HCT116 (cell line): ENCODE data around the gene PALMD. TPM values are rescaled to one million over a fixed set of nuclear protein-coding genes. Genes with fewer than 3 reads are reported as not detected.

Experiments used
- ATAC-seq: fragments of 200-7000 bp; cut with Tn5 transposase; 2 replicates; pipeline ENCODE4 v1.9.1; 2020; ENCODE audit warnings: mild to moderate bottlenecking, moderate library complexity
- BruUV-seq: library from RNA; stranded (reverse); fragments of 400-500 nt; replicated peaks from 2 replicates; lab custom pipeline; 2021; lab: Mats Ljungman, UMichigan
- CTCF ChIA-PET: fragments of 300-600 bp; sonication (Branson Sonifier 250); formaldehyde crosslinking; loops from one replicate; lab custom pipeline; 2021; ENCODE audit warnings: antibody characterized with exemption; lab: Charles Lee
- POLR2A ChIA-PET: fragments of 300-600, 350-600 bp; sonication (Branson Sonifier 250); formaldehyde crosslinking; loops from one replicate; lab custom pipeline; 2021; ENCODE audit warnings: antibody characterized with exemption; lab: Charles Lee
- RAD21 ChIA-PET, 2 experiments: fragments of 300-600 bp; sonication (Branson Sonifier 250); formaldehyde crosslinking; loops; one replicate each; lab custom pipeline; 2023; ENCODE audit warnings: low total read pairs in 2 of 2; ENCODE audit not compliant: uncharacterized antibody in 2 of 2, unreplicated experiment in 2 of 2, low non-redundant PET in 1 of 2; lab: Charles Lee
- DNase-seq: peaks from one replicate; pipeline ENCODE4 v3.0.0-alpha.2; 2010; ENCODE audit warnings: low read depth, low spot score
- H2AFZ ChIP-seq: fragments of 200-600 bp; shearing (Covaris generic), sonication (generic); 2 replicates; pipeline ENCODE4 v1.6.1; 2017; ENCODE audit warnings: low read depth, mixed run types, mixed read lengths, antibody characterized with exemption, low read length; ENCODE audit not compliant: poor library complexity, severe bottlenecking
- H3K27ac ChIP-seq: 2 replicates; pipeline ENCODE4 v1.5.1; 2012; ENCODE audit warnings: low read depth, low read length
- H3K27me3 ChIP-seq: fragments of 200-600 bp; sonication (generic); 2 replicates; pipeline ENCODE4 v1.6.1; 2016; ENCODE audit warnings: mixed run types, low read length, mixed read lengths; ENCODE audit not compliant: insufficient read depth
- H3K36me3 ChIP-seq, 2 experiments: fragments of 200-500 bp in 1 of 2; fragments of 200-600 bp in 1 of 2; sonication (Bioruptor generic) in 1 of 2; sonication (generic) in 1 of 2; 2 replicates each; pipeline versions ENCODE4 v1.5.1 to v1.6.1; 2014 to 2016; ENCODE audit warnings: low read length in 2 of 2, inconsistent platforms in 1 of 2, mixed read lengths in 1 of 2, mixed run types in 1 of 2; ENCODE audit not compliant: insufficient read depth in 2 of 2, control insufficient read depth in 1 of 2
- H3K4me1 ChIP-seq, 2 experiments: fragments of 200-600 bp in 1 of 2; sonication (generic) in 1 of 2; 2 replicates each; pipeline versions ENCODE4 v1.5.1 to v1.6.1; 2012 to 2017; ENCODE audit warnings: low read length in 2 of 2, inconsistent platforms in 1 of 2, mild to moderate bottlenecking in 1 of 2, mixed read lengths in 1 of 2, mixed run types in 1 of 2, moderate library complexity in 1 of 2; ENCODE audit not compliant: insufficient read depth in 2 of 2, control insufficient read depth in 1 of 2
- H3K4me2 ChIP-seq: fragments of 200-600 bp; sonication (generic); 2 replicates; pipeline ENCODE4 v1.6.1; 2017; ENCODE audit warnings: mixed run types, low read length, mixed read lengths
- H3K4me3 ChIP-seq, 2 experiments: fragments of 200-600 bp in 1 of 2; sonication (generic) in 1 of 2; replicated peaks in 1 of 2; 2 replicates each; pipeline ENCODE4 v1.5.1; 2011 to 2016; ENCODE audit warnings: low read length in 2 of 2, control low read depth in 1 of 2, low read depth in 1 of 2, mild to moderate bottlenecking in 1 of 2, mixed read lengths in 1 of 2, mixed run types in 1 of 2
- H3K79me2 ChIP-seq: fragments of 200-600 bp; sonication (generic); 2 replicates; pipeline ENCODE4 v1.6.1; 2017; ENCODE audit warnings: mild to moderate bottlenecking, mixed run types, low read length, moderate library complexity, mixed read lengths; ENCODE audit not compliant: insufficient read depth
- H3K9ac ChIP-seq: fragments of 200-600 bp; sonication (generic); 2 replicates; pipeline ENCODE4 v1.6.1; 2016; ENCODE audit warnings: low read length, mixed read lengths
- H3K9me2 ChIP-seq: fragments of 200-600 bp; sonication (generic), shearing (Covaris generic); 2 replicates; pipeline ENCODE4 v1.6.1; 2017; ENCODE audit warnings: mixed run types, mild to moderate bottlenecking, moderate library complexity; ENCODE audit not compliant: insufficient read depth
- H3K9me3 ChIP-seq, 2 experiments: fragments of 200-500 bp in 1 of 2; fragments of 200-600 bp in 1 of 2; sonication (Bioruptor generic) in 1 of 2; sonication (generic) in 1 of 2; 2 replicates each; pipeline ENCODE4 v1.6.1; 2014 to 2017; ENCODE audit warnings: low read length in 2 of 2, mixed read lengths in 2 of 2, inconsistent platforms in 1 of 2, low read depth in 1 of 2, mild to moderate bottlenecking in 1 of 2, mixed run types in 1 of 2, moderate library complexity in 1 of 2; ENCODE audit not compliant: control insufficient read depth in 1 of 2, insufficient read depth in 1 of 2
- H4K20me1 ChIP-seq: fragments of 200-600 bp; sonication (generic), shearing (Covaris generic); 2 replicates; pipeline ENCODE4 v1.6.1; 2017; ENCODE audit warnings: mixed run types, mild to moderate bottlenecking, moderate library complexity; ENCODE audit not compliant: insufficient read depth
- CBX3 ChIP-seq: IDR thresholded peaks from 2 replicates; pipeline ENCODE4 v1.6.1; 2012; ENCODE audit warnings: low read depth
- CTCF ChIP-seq, 3 experiments: fragments of 200-600 bp in 1 of 3; sonication (generic) in 1 of 3; IDR thresholded peaks in 2 of 3; conservative IDR thresholded peaks in 1 of 3; 2 replicates each; pipeline ENCODE4 v1.5.1; 2012 to 2017; ENCODE audit warnings: low read depth in 2 of 3, low read length in 2 of 3, antibody characterized with exemption in 1 of 3, borderline replicate concordance in 1 of 3, control low read depth in 1 of 3, mild to moderate bottlenecking in 1 of 3, mixed read lengths in 1 of 3, mixed run types in 1 of 3, moderate library complexity in 1 of 3; ENCODE audit not compliant: insufficient read depth in 1 of 3
- EGR1 ChIP-seq: IDR thresholded peaks from 2 replicates; pipeline ENCODE4 v1.6.1; 2012; ENCODE audit warnings: low read depth
- EZH2 ChIP-seq: fragments of 200-600 bp; sonication (generic); IDR thresholded peaks from 2 replicates; pipeline ENCODE4 v1.6.1; 2017; ENCODE audit warnings: antibody characterized with exemption, mixed run types
- EZH2phosphoT487 ChIP-seq: fragments of 200-600 bp; IDR thresholded peaks from 2 replicates; pipeline ENCODE4 v1.6.1; 2018; ENCODE audit warnings: antibody characterized with exemption, borderline replicate concordance
- FOSL1 ChIP-seq: IDR thresholded peaks from 2 replicates; pipeline ENCODE4 v1.6.1; 2012; ENCODE audit warnings: low read depth
- JUND ChIP-seq: IDR thresholded peaks from 2 replicates; pipeline ENCODE4 v1.6.1; 2012
- POLR2A ChIP-seq: IDR thresholded peaks from 2 replicates; pipeline ENCODE4 v1.7.0; 2011; ENCODE audit warnings: borderline replicate concordance; ENCODE audit not compliant: insufficient read depth, insufficient read length; ENCODE audit errors: extremely low read depth
- POLR2AphosphoS5 ChIP-seq: IDR thresholded peaks from 2 replicates; pipeline ENCODE4 v1.6.1; 2011; ENCODE audit warnings: mild to moderate bottlenecking, low read depth, low read length, moderate library complexity
- RAD21 ChIP-seq: IDR thresholded peaks from 2 replicates; pipeline ENCODE4 v1.6.1; 2012; ENCODE audit warnings: low read depth, mild to moderate bottlenecking
- SIN3A ChIP-seq: IDR thresholded peaks from 2 replicates; pipeline ENCODE4 v1.6.1; 2012; ENCODE audit warnings: low read depth
- SP1 ChIP-seq: IDR thresholded peaks from 2 replicates; pipeline ENCODE4 v1.6.1; 2012; ENCODE audit warnings: low read depth
- SRF ChIP-seq: IDR thresholded peaks from 2 replicates; pipeline ENCODE4 v1.6.1; 2012; ENCODE audit warnings: low read depth
- TCF7L2 ChIP-seq: IDR thresholded peaks from 2 replicates; pipeline ENCODE4 v1.7.0; 2011; ENCODE audit warnings: borderline replicate concordance, inconsistent platforms; ENCODE audit not compliant: insufficient read depth, insufficient read length; ENCODE audit errors: extremely low read depth
- YY1 ChIP-seq: IDR thresholded peaks from 2 replicates; pipeline ENCODE4 v1.6.1; 2011; ENCODE audit warnings: low read length, low read depth, moderate library complexity, mild to moderate bottlenecking; ENCODE audit not compliant: insufficient replicate concordance; ENCODE audit errors: extremely low read depth
- ZBTB33 ChIP-seq: IDR thresholded peaks from 2 replicates; pipeline ENCODE4 v1.6.1; 2011; ENCODE audit warnings: mild to moderate bottlenecking, low read length, moderate library complexity; ENCODE audit not compliant: insufficient replicate concordance; ENCODE audit errors: extremely low read depth
- ZFX ChIP-seq: fragments of 450-650 bp; IDR thresholded peaks from 2 replicates; pipeline ENCODE4 v1.6.1; 2017
- ZNF274 ChIP-seq: fragments of 200-500 bp; sonication (Bioruptor generic); IDR thresholded peaks from 2 replicates; pipeline ENCODE4 v1.6.1; 2014; ENCODE audit warnings: mild to moderate bottlenecking, low read depth, low read length, inconsistent platforms
- intact Hi-C: fragments of 100-400 bp; cut with micrococcal nuclease; formaldehyde crosslinking; loops from 2 replicates; pipeline ENCODE4 v1.10.0; 2022
- total RNA-seq: library from RNA; stranded (reverse); gene quantifications from one replicate; pipeline ENCODE4 v1.2.1, GENCODE V29; 2021; ENCODE audit not compliant: unreplicated experiment
- TF ChIP-seq, protein P1 (sequence below): IDR thresholded peaks from 2 replicates; pipeline ENCODE4 v1.6.1; 2012

Gene PALMD
- total RNA-seq, 1 experiment from 2014 or later = 0.12 TPM

- intact Hi-C loops = no loop called here
- ChIA-PET RAD21 (no interaction called here), POLR2A (no interaction called here), CTCF (no interaction called here)
- Histone ChIP-seq H3K27ac (no peak overlapping the region), H3K4me3 (no peak overlapping the region), H3K9me3 (no peaks in the 10 kb centered on the region), H3K4me1 (peaks cover 0 to 10% of the 10 kb centered on the region in 2 experiments; a peak in 3 of 4 replicates), H3K9me2 (no peaks in the 10 kb centered on the region), H4K20me1 (no peaks in the 10 kb centered on the region), H2AFZ (no peak overlapping the region), H3K79me2 (no peaks in the 10 kb centered on the region), H3K27me3 (no peaks in the 10 kb centered on the region), H3K36me3 (no peaks in the 10 kb centered on the region), H3K9ac (no peak overlapping the region), H3K4me2 (no peak overlapping the region)
- DNase-seq (no peak), ATAC-seq (no peak)
- TF ChIP-seq ZNF274 = no peak
- TF ChIP-seq SRF = no peak
- TF ChIP-seq SIN3A = no peak
- BruUV-seq = no TSS peak
Measured at GRCh38 chr1:99600782-99601181, 45.1 kb upstream of the PALMD start.

DNA sequence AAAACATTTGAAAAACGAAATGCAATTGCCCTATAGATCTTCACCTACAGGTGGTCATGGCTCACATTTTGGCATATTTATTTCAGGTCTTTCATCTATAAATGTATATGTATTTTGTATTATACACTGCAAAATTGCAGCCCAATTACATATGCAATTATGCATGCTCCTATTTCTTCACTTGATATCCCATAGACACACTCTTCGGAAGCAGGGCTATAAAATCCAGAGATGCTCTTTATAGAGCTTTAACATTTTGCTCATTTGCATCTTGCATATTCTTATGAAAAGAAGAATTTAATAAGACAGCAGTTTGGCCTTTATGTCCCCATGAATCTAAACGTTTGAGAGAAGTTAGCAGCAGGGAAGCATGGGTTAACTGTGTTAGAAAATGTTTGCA is 44.7 kb upstream of the PALMD start:
- Histone ChIP-seq H3K27ac (no peak overlapping the region), H2AFZ (no peak overlapping the region), H3K36me3 (no peaks in the 10 kb centered on the region), H3K4me2 (no peak overlapping the region), H3K4me1 (peaks cover 0 to 10% of the 10 kb centered on the region in 2 experiments; a peak in 3 of 4 replicates), H3K9me3 (no peaks in the 10 kb centered on the region), H3K27me3 (no peaks in the 10 kb centered on the region), H3K9me2 (no peaks in the 10 kb centered on the region), H4K20me1 (no peaks in the 10 kb centered on the region), H3K4me3 (no peak overlapping the region), H3K79me2 (no peaks in the 10 kb centered on the region), H3K9ac (no peak overlapping the region)
- ChIA-PET CTCF (no interaction called here), RAD21 (no interaction called here), POLR2A (no interaction called here)
- DNase-seq (no peak), ATAC-seq (no peak)
- no TSS peak for BruUV-seq
- TF ChIP-seq TCF7L2 = no peak
- no peak for TF ChIP-seq RAD21
- TF ChIP-seq SP1 = no peak
- TF ChIP-seq ZBTB33 = no peak
- TF ChIP-seq SIN3A = no peak
- no peak for TF ChIP-seq FOSL1
- TF ChIP-seq JUND = no peak
- TF ChIP-seq EZH2phosphoT487 = no peak
- TF ChIP-seq CBX3 = no peak
- TF ChIP-seq POLR2AphosphoS5 = no peak
- no peak for TF ChIP-seq EGR1
- no peak for TF ChIP-seq SRF
- no peak for TF ChIP-seq CTCF (IDR thresholded peaks at IDR 0.05 in 2 of 3, conservative IDR thresholded peaks at IDR 0.05 in 1 of 3; ENCODE audit: borderline replicate concordance in 1 of 3, insufficient read depth in 1 of 3, low read depth in 2 of 3, low read length in 2 of 3)
- no peak for TF ChIP-seq YY1
- TF ChIP-seq ZNF274 = no peak
- no peak for TF ChIP-seq ZFX
- no peak for TF ChIP-seq POLR2A
- no peak for TF ChIP-seq EZH2
- TF ChIP-seq, protein P1, sequence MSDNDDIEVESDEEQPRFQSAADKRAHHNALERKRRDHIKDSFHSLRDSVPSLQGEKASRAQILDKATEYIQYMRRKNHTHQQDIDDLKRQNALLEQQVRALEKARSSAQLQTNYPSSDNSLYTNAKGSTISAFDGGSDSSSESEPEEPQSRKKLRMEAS = no peak
- intact Hi-C loops = no loop called here
